OCI-M2 (cell line): ENCODE data around the gene NENF.
A peak's percentile ranks its signal among the peaks of the same experiment; 100 is the strongest.
"Not testable (repeated sequence)": the region's sequence is repeated elsewhere in the genome, so short reads cannot be mapped to it uniquely, and the experiment has no call there.

ENCODE experiments used
- DNase-seq: peaks from one replicate; lab custom pipeline; 2025; ENCODE audit not compliant: unreplicated experiment; lab: John Stamatoyannopoulos, UW

The NENF gene

GRCh38 chr1:212457740-212458338, 25.1 kb downstream of the NENF start:
- no peak for DNase-seq

GRCh38 chr1:212458817-212459216, 26.1 kb downstream of the NENF start:
- no peak for DNase-seq

DNA sequence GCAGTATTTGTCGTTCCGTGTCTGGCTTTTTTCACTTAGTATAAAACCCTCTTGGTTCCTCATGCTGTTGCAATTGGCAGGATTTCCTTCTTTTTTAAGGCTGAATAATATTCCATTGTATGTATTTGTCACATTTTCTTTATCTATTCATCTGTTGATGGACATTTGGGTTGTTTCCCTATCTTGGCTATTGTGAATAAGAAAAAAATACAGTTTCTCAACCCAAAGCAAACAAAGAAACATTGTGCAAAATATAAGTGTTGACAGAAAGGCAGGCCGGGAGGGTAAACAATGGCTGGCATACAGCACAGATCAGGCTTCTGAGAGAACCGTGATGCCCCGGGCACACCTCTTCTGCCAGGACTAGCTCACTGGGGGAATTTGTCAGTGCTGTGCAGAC, 26.9 kb downstream of the NENF start:
- no peak for DNase-seq

DNA sequence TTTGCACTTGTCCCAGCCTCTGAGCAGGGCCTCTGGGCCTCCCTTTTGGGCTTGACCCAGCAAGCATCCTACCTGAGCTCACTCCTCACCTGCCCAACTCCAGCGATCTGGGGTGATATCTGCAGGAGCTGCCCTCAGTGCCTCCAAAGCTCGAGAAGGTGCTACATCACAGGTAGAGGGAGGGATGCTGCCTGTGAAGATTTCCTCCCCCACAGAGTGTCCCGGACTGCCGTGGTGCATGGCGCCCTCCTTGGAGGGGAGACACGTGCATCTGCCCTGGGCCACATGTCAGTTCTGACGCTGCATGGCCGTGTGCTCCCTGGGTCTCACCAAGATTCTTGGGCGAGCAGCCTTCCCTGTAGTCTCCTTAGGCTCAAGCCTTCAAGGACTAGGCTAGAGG, 27.7 kb downstream of the NENF start:
- DNase-seq: no peak

- no peak for DNase-seq
These were observed 29.4 kb downstream of the NENF start for GRCh38 chr1:212461916-212462660.

- DNase-seq: no peak
These were observed 31.0 kb downstream of the NENF start for GRCh38 chr1:212463565-212464285.

GRCh38 chr1:212465311-212465710, 32.6 kb downstream of the NENF start:
- no peak for DNase-seq

GRCh38 chr1:212466437-212466836, 33.7 kb downstream of the NENF start:
- DNase-seq: no peak

GRCh38 chr1:212466898-212467650, 34.4 kb downstream of the NENF start:
- DNase-seq: no peak

- DNase-seq: no peak
These were observed 35.2 kb downstream of the NENF start for GRCh38 chr1:212467843-212468482.

- DNase-seq: no peak
These were observed 37.3 kb downstream of the NENF start for GRCh38 chr1:212470059-212470458.

- no peak for DNase-seq
These were observed 38.6 kb downstream of the NENF start for GRCh38 chr1:212471286-212471685.

DNA sequence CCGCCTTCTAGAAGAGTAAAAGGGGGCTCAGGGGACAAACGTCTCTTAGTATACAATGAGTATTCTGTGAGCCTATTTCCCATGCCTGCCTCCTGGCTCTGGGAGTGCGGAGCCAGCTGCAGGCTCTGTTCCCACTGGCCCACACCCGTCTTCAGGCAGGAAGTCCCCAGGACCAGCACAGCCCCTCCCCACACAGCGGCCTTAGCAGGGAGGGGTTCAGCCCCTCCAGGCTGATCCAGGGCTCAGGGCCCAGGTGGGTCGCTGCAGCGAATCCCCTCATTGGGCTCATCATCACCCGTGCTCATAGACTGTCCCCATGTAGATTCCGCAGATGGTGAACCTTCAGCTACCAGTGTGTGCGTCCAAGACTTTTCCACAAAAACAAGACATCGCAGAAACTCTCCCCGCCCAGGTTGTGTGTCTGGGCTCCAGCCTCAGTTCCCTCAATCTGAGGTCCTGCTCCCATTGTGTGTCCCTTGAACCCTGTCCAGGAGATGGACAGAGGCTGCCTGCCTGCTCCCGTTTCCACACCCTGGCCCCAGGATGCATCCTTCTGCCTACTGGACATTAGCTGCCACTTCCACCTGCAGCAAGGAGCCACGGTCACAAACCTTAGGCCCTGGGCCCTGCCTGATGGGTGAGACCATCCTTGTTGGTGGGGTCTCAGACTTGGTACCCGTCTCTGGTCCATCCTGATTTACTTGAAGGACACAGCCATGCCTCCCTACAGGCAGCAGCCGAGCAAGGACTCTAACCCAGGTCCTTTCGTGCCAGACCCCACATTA, 39.4 kb downstream of the NENF start:
- no peak for DNase-seq

- no peak for DNase-seq
These were observed 41.0 kb downstream of the NENF start for GRCh38 chr1:212473729-212474128.

- DNase-seq: no peak
These were observed 42.4 kb downstream of the NENF start for GRCh38 chr1:212475151-212475550.

- DNase-seq: not testable (repeated sequence)
These were observed 43.1 kb downstream of the NENF start for GRCh38 chr1:212475831-212476230.

GRCh38 chr1:212477014-212477679, 44.4 kb downstream of the NENF start:
- DNase-seq: peak; percentile 46

DNA sequence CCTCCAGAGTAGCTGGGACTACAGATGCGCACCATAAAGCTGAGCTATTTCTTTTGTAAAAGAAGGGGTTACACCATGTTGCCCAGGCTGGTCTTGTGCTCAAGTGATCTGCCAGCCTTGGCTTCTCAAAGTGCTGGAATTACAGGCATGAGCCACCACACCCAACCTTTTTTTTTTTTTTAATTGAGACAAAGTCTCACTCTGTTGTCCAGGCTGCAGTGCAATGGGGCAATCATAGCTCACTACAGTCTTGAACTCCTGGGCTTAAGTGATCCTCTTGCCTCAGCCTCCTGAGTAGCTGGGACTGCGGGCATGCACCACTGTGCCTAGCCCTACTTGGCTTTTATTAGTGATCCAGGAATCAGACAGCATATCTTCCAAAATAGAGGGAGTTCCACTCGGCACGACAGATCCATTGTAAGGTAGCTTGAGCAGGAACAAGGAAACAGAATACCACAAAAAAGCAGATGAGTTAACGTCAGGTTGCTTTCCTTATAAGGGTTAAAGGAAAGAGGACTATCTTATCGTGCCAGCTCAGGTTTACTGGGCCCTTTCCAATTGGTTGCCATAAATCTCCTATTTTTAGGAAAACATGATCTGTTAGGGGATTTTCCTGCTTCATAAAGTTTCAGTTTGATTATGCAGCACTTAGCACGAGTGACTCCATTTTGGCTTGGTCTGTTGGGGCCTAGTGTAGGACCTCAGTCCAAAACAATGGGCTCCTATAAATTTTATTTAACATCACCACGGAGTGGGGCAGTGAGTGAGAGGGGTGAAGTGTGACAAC, 45.2 kb downstream of the NENF start:
- no peak for DNase-seq

- DNase-seq: no peak
These were observed 45.8 kb downstream of the NENF start for GRCh38 chr1:212478467-212479025.
